SK-N-SH treated with all-trans-retinoic acid at 6 μM for 48 hours (cell line): ENCODE data around the gene AKT3.

Source experiments
- ARNTL ChIP-seq: fragments of 450-650 bp; formaldehyde crosslinking; IDR thresholded peaks from 2 replicates; pipeline ENCODE4 v1.5.0; 2020; ENCODE audit warnings: low read depth, mild to moderate bottlenecking, moderate library complexity, borderline replicate concordance
- BACH2 ChIP-seq: fragments of 250-450 bp; sonication (Bioruptor Pico); IDR thresholded peaks from 2 replicates; pipeline ENCODE4 v1.9.0; 2021; ENCODE audit warnings: mild to moderate bottlenecking, borderline replicate concordance
- ESRRG ChIP-seq: fragments of 250-450 bp; sonication (Bioruptor Pico); IDR thresholded peaks from 2 replicates; pipeline ENCODE4 v1.6.1; 2021; ENCODE audit warnings: mild to moderate bottlenecking
- ZC3H10 ChIP-seq: fragments of 250-450 bp; sonication (Bioruptor Pico); IDR thresholded peaks from 2 replicates; pipeline ENCODE4 v1.5.1; 2021; ENCODE audit warnings: mild to moderate bottlenecking, moderate library complexity
- ZFP30 ChIP-seq: fragments of 450-650 bp; formaldehyde crosslinking; IDR thresholded peaks from 2 replicates; pipeline ENCODE4 v1.5.0; 2022; ENCODE audit warnings: mild to moderate bottlenecking, moderate library complexity
- ZNF8 ChIP-seq: fragments of 450-650 bp; formaldehyde crosslinking; IDR thresholded peaks from 2 replicates; pipeline ENCODE4 v1.5.0; 2020; ENCODE audit warnings: mild to moderate bottlenecking, moderate library complexity
- TF ChIP-seq, protein P1 (sequence below): fragments of 250-450 bp; sonication (Bioruptor Pico); IDR thresholded peaks from 2 replicates; pipeline ENCODE4 v1.5.1; 2020; ENCODE audit warnings: low read depth, mild to moderate bottlenecking, moderate library complexity

DNA sequence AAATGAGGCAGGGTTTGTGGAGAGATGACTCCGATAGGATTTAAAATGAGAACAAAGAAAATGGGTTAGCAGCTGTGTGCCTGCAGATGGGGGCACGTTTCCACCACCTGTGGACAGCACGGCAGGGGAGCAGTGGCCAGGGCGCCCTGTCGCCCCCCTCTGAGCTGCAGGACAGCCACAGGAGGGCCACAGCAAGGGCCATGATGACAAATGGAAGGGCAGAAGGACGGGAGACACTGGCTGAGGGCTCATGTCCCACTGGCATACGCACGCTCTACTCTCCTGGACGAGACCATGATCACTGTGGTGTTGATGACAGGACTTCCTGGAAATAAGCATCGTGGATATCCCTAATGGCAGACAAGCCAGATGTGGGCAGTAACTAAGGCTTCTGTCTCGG is 353.2 kb downstream of the AKT3 start:
- TF ChIP-seq ZNF8: no peak
- TF ChIP-seq ZC3H10: no peak
- TF ChIP-seq BACH2 (CRISPR knock-in tag): no peak
- TF ChIP-seq, protein P1, sequence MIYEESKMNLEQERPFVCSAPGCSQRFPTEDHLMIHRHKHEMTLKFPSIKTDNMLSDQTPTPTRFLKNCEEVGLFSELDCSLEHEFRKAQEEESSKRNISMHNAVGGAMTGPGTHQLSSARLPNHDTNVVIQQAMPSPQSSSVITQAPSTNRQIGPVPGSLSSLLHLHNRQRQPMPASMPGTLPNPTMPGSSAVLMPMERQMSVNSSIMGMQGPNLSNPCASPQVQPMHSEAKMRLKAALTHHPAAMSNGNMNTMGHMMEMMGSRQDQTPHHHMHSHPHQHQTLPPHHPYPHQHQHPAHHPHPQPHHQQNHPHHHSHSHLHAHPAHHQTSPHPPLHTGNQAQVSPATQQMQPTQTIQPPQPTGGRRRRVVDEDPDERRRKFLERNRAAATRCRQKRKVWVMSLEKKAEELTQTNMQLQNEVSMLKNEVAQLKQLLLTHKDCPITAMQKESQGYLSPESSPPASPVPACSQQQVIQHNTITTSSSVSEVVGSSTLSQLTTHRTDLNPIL (CRISPR knock-in tag): no peak
- TF ChIP-seq ZFP30: no peak
- no peak for TF ChIP-seq ARNTL (CRISPR knock-in tag)
- TF ChIP-seq ESRRG (CRISPR knock-in tag): no peak
